H1 (cell line): ENCODE data around the gene CALHM5. TPM values are rescaled to one million over a fixed set of nuclear protein-coding genes. Genes with fewer than 3 reads are reported as not detected.

Experiments
- CBX8 ChIP-seq: fragments of 300-800, 300-1000 bp; sonication (generic); IDR thresholded peaks from 2 replicates; pipeline ENCODE4 v1.7.1; 2016; ENCODE audit warnings: low read depth, low read length, borderline replicate concordance
- SP2 ChIP-seq: IDR thresholded peaks from 2 replicates; pipeline ENCODE4 v1.6.1; 2012; ENCODE audit warnings: mild to moderate bottlenecking, low read length, inconsistent platforms
- polyA plus RNA-seq, 7 experiments: library from polyadenylated mRNA; depleted of rRNA in 3 of 7; stranded (reverse) in 5 of 7; unstranded in 2 of 7; fragments of >200 nt in 5 of 7; fragments of 200-250 nt in 2 of 7; gene quantifications; 1 replicate in 5 of 7; 2 replicates in 1 of 7; 4 replicates in 1 of 7; pipeline versions ENCODE4 v1.2.1 to v1.2.3, GENCODE V29; 2011 to 2013; ENCODE audit warnings: missing spikeins in 2 of 7, mixed read lengths in 2 of 7
- total RNA-seq: library from RNA; stranded (reverse); fragmentation: NEBNext Ultra II Directional; extraction: Animal tissue kit (Norgen Biotek cat#: 25700); gene quantifications from 2 replicates; pipeline ENCODE4 v1.2.1, GENCODE V29; 2021

Gene CALHM5
- total and polyA plus RNA-seq, 2 of the 8 experiments (the other 6 are each of a cell fraction or from before 2014, with no cell fraction given) = 0.05 to 0.09 TPM

GRCh38 chr6:116491610-116492330 is 19.7 kb upstream of the CALHM5 start (continued):
- TF ChIP-seq SP2 (no peak), CBX8 (no peak)
